Suppressor macrophage (primary cell): ENCODE results near the gene MAP4.
"Not testable (repeated sequence)": the region's sequence is repeated elsewhere in the genome, so short reads cannot be mapped to it uniquely, and the experiment has no call there.

ENCODE experiments used
- DNase-seq, 4 experiments: peaks; one replicate each; pipeline ENCODE4 v3.0.0-alpha.2; 2020 to 2022
- total RNA-seq, 17 experiments: gene quantifications; one replicate each; lab custom pipeline; 2026; ENCODE audit warnings: mixed read lengths in 6 of 17, inconsistent platforms in 3 of 17; lab: John Stamatoyannopoulos, UW

The MAP4 gene, protein sequence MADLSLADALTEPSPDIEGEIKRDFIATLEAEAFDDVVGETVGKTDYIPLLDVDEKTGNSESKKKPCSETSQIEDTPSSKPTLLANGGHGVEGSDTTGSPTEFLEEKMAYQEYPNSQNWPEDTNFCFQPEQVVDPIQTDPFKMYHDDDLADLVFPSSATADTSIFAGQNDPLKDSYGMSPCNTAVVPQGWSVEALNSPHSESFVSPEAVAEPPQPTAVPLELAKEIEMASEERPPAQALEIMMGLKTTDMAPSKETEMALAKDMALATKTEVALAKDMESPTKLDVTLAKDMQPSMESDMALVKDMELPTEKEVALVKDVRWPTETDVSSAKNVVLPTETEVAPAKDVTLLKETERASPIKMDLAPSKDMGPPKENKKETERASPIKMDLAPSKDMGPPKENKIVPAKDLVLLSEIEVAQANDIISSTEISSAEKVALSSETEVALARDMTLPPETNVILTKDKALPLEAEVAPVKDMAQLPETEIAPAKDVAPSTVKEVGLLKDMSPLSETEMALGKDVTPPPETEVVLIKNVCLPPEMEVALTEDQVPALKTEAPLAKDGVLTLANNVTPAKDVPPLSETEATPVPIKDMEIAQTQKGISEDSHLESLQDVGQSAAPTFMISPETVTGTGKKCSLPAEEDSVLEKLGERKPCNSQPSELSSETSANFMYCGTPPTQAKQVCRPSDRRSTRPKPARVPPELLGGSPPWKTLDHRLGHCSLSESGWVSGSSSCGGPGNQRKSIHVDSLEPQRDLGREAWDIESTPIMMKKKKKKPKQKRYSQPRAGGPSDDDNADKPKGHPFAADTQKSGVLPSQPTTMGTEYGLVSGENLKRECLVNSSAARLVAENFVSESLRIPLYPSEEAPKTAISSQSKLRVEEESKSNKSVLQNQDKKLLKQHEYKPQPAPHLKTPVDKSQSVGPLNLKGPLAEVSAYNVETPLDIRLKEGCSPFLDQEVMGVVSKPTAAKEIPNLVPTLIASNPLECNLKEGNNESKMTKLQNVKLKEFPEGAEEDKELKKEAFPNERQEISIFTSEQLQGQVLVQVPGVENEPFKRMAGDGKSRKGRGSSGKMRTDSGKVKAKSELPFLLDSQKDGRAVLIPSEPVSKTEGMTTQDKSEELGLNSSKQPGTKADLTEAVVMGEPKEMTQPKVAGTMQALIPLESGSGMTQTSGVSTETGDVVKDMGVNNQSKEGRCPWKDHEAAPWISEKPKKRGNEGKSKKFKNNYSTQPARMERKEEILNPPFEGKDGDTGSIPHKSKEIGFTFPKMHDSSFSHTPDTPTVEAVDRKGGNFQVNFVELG (N-terminal part only)
- total RNA-seq, result 81.6 to 344 (median 142) reads per million in 17 experiments

DNA sequence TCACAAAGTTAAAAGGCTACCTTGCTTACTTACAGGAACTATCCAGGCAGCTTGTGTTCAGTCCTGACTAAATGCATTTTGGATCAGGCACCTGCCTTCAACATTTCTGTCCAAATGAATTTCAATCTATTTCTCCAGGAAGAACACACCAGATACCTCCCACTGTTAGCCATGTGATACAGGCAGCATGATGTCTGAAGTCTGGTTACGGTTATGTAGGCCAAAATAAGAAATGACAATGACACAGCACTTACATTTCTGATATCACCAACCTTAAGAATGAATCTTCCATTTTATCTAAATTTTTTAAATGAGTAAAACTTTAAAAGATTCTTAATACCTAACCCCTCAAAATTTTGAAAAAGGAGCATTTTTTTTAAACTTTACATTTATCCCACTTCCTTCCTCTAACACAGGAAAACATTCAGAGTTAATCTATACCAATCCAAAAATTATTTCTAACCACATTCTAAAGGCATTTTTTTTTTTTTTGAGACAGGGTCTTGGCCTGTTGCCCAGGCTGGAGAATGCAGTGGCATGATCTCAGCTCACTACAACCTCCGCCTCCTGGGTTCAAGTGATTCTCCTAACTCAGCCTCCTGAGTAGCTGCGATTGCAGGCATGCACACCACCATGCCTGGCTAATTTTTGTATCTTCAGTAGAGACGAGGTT is at the start of gene MAP4:
Gene MAP4 (minus strand): TSS at position 116 of the 673 bp plus-strand sequence. CDS start 17,556 bp downstream, outside the sequence.
- peak; percentile 24 to 70 (median 37) for DNase-seq

DNA sequence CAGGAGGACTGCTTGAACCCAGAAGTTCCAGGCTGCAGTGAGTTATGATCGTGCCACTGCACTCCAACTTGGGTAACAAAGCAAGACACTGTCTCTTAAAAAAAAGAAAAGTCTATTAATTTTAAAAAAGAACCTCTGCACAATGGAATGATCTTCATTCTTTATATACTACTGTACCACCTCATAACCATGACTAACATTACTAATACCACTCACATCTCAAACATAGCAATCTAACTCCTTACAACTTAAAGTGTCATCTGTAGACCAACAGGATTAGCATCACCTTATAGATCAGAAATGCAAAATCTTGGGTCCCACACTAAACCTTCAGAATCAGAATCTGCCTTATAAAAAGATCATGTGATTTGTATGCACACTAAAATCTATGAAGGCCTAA is 48.8 kb upstream of the MAP4 start:
- no peak for DNase-seq

DNA sequence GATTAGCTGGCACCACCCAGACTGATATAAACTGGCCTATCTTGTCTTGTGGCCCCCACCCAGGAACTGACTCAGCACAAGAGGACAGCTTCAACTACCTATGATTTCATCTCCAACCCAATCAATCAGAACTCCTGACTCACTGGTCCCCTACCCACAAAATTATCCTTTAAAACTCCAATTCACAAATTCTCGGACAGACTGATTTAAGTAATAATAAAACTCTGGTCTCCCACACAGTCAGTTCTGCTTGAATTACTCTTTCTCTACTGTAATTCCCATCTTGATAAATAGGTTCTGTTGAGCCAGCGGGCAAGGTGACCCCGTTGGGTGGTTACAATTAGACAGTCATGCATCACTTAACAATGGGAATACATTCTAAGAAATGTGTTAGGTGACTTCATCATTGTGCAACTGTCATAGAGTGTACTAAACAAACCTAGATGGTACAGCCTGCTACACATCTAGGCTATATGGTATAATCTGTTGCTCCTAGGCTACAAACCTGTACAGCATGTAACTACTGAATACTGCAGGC is 48.1 kb upstream of the MAP4 start:
- DNase-seq, result no peak

DNA sequence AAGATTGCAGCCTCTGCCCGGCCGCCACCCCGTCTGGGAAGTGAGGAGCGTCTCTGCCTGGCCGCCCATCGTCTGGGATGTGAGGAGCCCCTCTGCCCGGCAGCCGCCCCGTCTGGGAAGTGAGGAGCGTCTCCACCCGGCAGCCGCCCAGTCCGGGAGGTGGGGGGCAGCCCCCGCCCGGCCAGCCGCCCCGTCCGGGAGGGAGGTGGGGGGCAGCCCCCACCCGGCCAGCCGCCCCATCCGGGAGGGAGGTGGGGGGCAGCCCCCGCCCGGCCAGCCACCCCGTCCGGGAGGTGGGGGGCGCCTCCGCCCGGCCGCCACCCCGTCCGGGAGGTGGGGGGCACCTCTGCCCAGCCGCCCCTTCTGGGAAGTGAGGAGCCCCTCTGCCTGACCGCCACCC is 45.4 kb upstream of the MAP4 start:
- not testable (repeated sequence) for DNase-seq

DNA sequence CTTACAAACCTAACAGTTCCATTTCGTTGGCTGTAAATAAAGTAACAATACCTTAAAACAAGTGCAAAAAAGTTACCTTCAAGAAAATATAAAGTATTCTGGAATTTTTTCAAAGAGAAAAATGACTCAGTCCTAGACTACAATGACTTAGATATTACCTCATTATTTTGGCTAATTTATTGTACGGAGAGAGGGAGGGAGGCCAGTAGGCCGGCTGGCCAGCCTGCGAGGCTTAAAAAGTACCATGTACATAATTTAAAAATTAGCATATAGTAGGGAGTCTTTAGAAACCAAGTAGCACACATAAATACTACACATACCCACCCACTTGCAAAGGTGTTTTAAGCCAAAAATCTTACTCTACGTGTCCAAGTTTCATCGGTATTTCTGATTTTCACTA is 41.9 kb upstream of the MAP4 start:
- DNase-seq, result no peak

DNA sequence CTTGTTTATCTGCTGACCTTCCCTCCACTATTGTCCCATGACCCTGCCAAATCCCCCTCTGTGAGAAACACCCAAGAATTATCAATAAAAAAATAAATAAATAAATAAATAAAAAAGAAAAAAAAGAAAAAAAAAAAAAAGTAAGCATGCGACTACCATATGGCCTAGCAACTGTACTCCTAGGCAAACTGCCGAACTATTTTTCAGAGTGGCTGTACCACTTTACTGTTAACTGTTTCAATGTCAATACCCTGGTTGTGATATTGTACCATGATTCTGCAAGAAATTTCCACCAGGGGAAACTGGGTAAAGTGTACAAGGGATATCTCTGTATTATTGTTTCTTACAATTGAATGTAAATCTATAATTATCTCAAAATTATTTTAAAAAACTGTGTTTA is 41.3 kb upstream of the MAP4 start:
- no peak for DNase-seq

DNA sequence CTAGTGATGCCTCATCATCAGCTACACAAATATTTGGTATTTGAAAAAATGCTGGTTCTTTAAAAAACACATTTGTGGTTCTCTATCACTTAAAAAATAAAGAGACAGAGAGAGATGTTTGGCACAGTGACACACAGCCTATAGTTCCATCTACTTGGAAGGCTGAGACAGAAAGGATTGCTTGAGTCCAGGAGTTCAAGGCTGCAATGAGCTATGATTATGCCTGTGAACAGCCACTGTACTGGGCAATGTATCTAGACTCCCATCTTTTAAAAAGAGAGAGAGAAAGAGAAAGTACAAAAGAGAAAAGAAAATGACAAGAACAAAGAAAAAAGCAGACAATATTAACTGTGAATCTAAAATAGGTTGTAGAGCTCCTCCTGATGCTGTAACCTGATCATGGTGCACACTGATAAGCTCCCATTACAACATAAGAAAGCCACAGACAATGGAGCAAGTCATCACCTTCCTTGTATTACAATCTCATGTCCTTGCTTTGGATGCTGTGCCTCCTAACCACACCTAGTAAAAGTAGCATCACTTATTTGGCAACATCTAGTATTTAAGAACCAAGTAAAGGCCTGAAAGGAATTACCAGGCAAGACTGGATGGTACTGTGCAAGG is 31.7 kb upstream of the MAP4 start:
- DNase-seq, result no peak

DNA sequence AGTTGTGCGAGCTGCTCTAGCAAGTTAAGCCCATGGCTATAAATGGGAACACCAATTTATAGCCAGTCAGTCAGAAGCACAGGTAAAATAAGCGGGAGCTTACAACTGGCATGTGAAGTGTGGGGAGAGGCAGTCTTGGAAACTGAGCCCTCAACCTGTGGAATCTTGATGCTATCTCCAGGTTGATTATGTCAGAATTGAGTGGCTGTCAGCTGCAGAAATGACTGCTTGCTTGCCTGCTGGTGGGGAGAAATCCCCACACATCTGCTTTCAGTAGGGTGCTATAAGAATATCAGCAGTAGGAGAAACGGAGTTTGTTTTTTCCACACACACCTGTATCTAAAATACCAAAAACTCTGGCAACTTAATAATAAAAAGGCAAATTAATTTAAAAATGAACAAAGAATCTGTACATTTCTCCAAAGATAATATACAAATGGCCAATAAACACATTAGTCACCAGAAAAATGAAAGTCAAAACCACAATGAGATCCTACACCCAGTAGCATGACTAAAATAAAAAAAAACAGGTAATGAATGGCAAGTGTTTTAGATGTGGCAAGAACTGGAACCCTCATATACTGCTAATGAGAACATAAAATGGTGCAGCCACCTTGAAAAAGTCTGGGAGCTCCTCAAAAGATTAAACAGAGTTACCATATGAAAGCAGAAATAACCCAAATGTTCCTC is 26.0 kb upstream of the MAP4 start:
- DNase-seq, result no peak

DNA sequence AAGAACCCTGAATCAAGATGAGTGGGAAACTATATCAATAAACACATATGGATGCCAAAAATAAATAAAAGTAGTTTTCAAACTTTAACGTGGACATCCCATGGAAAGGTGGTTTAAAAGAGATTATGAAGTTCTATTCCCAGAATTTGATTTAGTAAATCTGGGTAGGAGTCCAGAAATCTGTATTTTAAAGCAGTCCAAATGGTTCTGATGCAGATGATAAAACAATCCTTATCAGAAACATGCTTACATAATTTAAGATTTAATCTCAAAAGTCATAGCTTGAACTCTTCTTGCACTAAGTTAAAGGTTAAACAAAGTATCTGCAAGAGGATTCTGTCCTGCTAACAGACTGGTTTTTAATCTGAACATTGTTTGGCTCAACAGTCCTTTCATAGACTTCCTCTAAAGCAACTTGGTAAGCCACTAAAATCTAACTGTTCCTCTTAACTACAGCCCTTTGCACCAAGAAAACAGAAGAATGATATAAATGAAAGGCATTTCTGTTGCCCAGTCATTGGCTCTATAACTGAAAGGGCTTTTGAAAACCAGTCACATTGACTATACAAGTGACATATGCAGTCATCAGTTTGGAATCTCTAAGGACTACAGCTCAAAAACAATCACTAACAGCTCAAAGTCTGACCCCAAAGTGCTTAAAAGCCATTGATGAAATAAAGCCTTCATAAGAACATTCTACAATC is 23.4 kb upstream of the MAP4 start:
- DNase-seq, result peak in 3 of 4 experiments; percentile 19 to 54 (median 47)

DNA sequence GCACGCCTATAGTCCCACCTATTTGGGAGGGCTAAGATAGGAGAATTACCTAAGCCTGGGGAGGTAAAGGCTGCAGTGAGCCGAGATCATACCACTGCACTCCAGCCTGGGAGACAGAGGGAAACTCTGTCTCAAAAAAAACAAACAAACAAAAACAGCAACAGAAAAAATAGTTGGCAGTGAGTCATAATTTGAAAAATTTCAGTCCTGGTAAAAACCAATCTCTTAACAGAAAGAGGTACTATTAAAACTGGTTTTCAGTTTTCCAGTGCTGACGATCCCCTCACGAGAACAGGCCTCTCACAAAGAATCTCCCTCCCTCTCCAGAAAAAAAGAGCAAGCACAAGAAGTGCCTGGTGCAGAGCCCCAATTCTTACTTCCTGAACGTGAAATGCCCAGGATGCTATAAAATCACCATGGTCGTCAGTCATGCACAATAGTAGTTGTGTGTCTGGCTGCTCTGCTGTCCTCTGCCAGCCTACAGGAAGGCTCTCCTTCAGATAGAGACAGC is 22.8 kb upstream of the MAP4 start:
- DNase-seq, result peak in 1 of 4 experiments; percentile 8

DNA sequence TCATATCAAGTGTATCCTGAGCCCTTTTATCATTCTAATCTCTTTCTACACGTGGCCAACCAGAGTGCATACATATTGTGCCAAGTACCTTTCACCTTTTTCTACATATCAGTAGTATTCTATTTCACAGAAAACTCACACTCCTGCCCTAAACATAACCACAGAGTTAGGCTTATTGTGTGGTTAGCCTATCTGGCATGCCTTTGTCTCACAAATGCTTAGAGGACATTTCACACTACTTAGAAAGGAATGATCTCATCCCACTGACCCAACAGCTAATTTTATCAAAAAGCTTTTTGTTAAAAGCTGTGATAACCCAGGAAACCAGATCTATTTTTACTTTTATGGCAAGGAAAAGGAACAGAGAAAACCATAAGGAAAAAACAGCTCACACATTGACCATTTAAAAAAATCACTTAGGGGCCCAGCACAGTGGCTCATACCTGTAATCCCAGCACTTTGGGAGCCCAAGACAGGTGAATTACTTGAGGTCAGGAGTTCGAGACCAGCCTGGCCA is 17.8 kb upstream of the MAP4 start:
- peak in 2 of 4 experiments; percentile 17 to 30 for DNase-seq

DNA sequence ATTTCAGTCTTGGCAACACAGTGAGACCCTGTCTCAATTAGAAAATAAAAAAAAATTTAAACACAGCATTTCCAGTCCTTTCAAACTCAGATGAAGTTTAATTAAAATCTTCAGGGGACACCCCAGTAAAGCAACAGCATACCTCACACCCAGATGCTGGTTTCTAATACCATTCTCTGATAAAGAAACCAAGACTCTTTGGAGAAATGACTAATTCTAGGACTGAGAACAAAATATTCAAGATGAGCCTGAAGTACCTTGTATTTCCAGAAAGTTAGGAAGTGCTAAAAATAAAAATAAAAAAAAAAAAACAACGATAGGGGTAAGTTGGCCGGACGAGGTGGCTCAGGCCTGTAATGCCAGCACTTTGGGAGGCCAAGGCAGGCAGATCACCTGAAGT is 14.0 kb upstream of the MAP4 start:
- DNase-seq, result no peak

DNA sequence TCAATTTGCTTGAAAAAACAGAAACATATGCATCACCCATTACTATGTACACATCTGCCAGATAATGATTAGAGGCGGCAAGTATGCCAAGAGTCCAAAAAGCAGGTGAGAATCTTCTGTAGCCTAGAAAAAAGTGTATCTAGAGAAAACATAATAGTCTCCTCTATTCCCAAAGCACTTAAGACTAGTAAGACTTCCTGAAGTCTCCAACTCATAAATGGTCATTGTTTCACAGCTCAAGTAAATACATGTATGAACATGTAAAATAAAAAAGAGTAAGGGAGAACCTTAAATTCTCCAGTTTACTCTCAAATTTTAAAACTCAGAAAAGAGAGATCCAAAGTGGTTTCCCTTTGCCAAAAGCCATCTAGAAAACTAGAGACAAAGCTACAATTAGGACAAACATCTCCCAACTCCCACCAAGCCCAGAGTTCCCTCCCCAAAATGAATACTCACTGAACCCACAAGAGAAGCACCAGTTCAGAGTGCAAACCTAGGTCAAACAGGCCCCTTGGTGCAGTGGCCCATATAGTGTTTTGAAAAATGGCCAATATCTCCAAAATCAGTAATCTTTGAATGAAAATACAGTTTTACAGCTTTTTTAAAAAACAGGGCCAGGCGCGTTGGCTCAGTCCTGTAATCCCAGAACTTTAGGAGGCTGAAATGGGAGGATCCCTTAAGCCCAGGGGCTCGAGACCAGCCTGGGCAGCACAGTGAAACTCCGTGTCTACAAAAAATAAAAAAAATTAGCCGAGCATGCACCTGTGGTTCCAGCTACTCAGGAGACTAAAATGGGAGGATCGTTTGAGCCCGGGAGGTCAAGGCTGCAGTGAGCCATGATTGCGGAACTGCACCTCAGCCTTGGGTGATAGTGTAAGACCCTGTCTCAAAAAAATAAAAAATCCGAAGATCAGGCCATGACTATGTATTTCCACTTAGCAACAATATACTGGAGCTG is 11.0 kb upstream of the MAP4 start:
- DNase-seq, result no peak

DNA sequence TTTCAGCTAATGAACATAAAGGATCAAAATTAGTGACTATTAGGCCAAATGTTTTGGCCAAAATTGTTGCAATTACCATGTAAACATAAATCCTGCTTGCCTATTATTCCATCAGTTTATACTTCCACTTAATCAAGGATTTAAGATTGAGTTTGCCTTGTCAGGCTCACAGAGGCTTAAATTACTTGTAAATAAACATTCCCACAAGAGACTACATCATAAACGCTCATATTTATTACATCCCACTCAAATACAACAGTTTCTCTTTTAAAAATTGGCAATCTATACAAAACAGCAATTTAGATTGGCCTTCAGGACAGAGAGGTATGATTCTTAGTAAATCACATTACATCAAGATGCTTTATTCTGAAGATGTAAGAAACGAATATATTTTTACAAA is 9.9 kb upstream of the MAP4 start:
- no peak for DNase-seq

DNA sequence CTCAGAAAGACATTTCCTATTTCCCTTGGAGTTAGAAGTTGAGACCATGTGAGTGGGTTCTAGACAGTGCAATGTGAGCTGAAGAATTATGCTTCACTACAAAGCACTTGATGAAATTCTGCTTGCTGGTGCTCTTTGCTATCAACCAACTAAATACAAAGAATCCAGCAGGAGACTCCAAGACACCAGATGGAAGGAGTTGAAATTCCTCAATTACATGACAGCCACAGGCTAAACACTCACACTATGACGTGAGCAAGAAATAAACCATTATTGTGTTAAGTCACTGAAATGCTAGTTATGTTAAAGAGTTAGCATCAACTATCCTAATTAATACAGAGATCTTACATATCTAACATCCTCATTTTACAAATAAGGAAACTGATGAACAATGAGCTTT is 8.2 kb upstream of the MAP4 start:
- no peak for DNase-seq

DNA sequence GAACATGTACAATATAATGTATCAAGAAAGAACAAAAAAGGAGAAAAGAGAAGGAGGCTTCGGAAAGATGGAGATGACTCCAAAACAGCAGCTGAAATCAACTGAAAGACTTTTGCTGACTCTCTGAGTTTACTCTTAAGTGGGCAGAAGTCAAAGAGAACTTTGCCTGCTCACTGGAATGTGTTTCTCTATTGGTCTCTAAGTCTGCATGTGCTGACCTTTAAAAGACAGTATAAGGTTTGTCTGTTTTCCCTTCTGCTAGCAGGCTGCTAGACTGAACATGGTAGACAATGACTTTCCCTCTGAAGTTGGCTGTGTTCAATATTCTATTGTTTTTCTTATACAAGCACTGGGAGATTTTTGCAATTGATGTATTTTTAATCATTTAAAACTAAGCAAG is 7.2 kb upstream of the MAP4 start:
- DNase-seq, result peak in 2 of 4 experiments; percentile 24 to 29

DNA sequence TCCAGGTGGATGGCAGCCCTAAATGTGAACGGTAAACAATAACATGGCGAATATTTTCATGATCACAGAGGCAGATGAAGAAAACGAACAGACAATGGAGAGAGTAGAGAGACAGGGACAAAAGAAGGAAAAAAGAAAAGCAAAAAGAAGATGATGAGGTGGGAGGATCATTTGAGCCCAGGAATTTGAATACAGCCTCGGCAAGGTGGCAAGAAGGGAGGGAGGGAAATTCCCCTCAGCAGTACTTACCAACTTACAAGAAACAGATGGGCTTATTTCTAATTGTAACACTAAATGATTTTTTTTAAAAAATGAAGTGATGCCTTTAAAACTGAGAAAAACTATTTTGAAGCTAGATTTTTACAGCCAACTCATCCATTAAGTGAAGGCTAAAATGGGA is 6.0 kb upstream of the MAP4 start:
- DNase-seq, result no peak

DNA sequence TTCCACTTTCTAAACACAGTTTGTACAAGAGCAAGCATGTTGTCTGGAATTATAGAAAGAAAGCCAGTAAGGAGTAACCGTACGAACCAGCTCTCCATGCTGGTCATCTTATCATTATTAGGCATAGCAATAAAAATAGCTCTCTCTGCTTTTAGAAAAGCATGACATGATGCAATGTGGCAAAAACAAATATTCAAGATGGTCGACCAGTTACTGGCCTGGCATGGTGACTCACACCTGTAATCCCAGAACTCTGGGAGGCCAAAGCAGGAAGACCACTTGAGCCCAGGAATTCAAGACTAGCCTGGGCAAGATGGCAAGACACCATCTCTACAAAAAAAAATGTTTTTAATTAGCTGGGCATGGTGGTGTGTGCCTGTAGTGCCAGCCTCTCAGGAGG is 2.6 kb upstream of the MAP4 start:
- DNase-seq, result no peak
